ENCODE measurements around the gene C15orf39. TPM values are rescaled to one million over a fixed set of nuclear protein-coding genes. Genes with fewer than 3 reads are reported as not detected.
"Not testable (repeated sequence)": the region's sequence is repeated elsewhere in the genome, so short reads cannot be mapped to it uniquely, and the experiment has no call there.

Gene C15orf39
- total RNA-seq, 1 donor from 2014 or later = 2.1 TPM

- no peak for TF ChIP-seq CTCF (IDR thresholded peaks at IDR 0.05; ENCODE audit: insufficient read depth, low read length, severe bottlenecking)
- FAIRE-seq = no peak
- no peaks in the 10 kb centered on the region for H3K36me3 ChIP-seq (ENCODE audit: control insufficient read depth, insufficient read depth, low read length)
These were observed 38.5 kb upstream of the C15orf39 start for GRCh38 chr15:75163150-75163564.

DNA sequence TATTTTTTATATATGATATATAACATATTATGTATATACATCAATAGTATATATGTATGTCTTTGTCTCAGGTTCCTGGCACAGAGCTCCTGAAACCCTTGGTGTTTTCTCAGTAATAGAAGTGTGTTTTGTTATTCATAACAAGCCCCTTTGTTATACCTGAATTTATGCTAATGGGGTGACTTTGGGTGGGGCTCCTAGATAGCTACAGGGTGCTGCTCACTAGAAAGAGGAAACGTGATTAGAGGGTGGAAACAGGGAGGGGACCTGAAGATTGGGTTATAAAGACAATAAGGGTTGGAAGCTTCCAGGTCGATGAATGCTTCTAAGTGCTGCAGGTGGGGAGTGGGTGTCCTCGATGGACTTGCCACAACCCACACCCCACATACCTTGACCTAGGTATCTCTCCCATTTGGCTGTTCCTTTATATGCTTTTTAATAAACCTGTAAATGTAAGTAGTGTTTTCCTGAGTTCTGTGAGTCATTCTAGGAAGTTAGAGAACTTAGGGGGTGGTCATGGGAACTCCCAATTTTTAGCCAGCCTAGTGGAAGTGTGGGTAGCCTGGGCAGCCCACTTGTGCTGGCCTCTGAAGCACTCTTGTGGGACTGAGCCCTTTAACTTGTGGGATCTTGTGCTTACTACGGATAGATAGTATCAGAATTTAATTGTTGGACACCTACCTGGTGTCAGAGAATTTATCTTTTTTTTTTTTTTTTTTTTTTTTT lies 36.9 kb upstream of the C15orf39 start:
- H3K36me3 ChIP-seq (ENCODE audit: control insufficient read depth, insufficient read depth, low read length) = no peaks in the 10 kb centered on the region
- no peak for FAIRE-seq
- no peak for DNase-seq (ENCODE audit: low read depth)
- H3K27me3 ChIP-seq (ENCODE audit: control insufficient read depth, insufficient read depth, low read length) = no peaks in the 10 kb centered on the region
- TF ChIP-seq CTCF (IDR thresholded peaks at IDR 0.05; ENCODE audit: insufficient read depth, low read length, severe bottlenecking) = no peak
- H3K4me3 ChIP-seq (ENCODE audit: low read depth, low read length) = no peak overlapping the region

More at GRCh38 chr15:75163150-75163564, 38.5 kb upstream of the C15orf39 start:
- no peaks in the 10 kb centered on the region for H3K27me3 ChIP-seq (ENCODE audit: control insufficient read depth, insufficient read depth, low read length)
- H3K4me3 ChIP-seq (ENCODE audit: low read depth, low read length) = no peak overlapping the region
- no peak for DNase-seq (ENCODE audit: low read depth)

GRCh38 chr15:75166489-75167063 lies 35.1 kb upstream of the C15orf39 start:
- FAIRE-seq; DNase-seq (ENCODE audit: low read depth); H3K4me3 ChIP-seq (ENCODE audit: low read depth, low read length); H3K27me3 ChIP-seq (ENCODE audit: control insufficient read depth, insufficient read depth, low read length); H3K36me3 ChIP-seq (ENCODE audit: control insufficient read depth, insufficient read depth, low read length): not testable (repeated sequence)

DNA sequence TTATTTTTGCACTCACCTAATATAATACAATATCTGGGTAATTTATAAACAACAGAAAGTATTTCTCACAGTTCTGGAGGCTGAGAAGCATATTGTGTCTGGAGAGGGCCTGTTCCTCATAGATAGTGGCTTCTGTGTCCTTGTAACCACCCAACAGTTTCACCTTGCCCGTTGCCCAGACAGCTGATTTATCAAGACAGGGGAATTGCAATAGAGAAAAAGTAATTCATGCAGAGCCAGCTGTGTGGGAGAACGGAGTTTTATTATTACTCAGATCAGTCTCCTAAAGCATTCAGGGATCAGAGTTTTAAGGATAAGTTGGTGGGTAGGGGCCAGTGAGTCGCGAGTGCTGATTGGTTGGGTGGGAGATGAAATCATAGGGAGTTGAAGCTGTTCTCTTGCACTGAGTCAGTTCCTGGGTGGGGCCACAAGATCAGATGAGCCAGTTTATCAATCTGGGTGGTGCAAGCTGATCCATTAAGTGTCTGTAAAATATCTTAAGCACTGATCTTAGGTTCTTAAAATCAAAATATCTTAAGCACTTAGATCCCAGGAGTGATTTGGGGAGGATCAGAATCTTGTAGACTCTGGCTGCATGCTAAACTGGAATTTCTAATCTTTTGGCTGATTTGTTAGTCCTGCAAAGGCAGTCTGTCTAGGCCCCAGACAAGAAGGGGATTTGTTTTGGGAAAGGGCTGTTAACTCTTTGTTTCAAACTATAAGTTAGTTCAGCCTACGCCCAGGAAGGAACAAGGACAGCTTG lies 33.9 kb upstream of the C15orf39 start:
- DNase-seq (ENCODE audit: low read depth) = peak; percentile 86
- FAIRE-seq = no peak
- no peak overlapping the region for H3K4me3 ChIP-seq (ENCODE audit: low read depth, low read length)
- H3K27me3 ChIP-seq (ENCODE audit: control insufficient read depth, insufficient read depth, low read length) = no peaks in the 10 kb centered on the region
- no peak for TF ChIP-seq CTCF (IDR thresholded peaks at IDR 0.05; ENCODE audit: insufficient read depth, low read length, severe bottlenecking)
- H3K36me3 ChIP-seq (ENCODE audit: control insufficient read depth, insufficient read depth, low read length) = no peaks in the 10 kb centered on the region

GRCh38 chr15:75168374-75168773 lies 33.3 kb upstream of the C15orf39 start:
- FAIRE-seq = no peak
- no peak for TF ChIP-seq CTCF (IDR thresholded peaks at IDR 0.05; ENCODE audit: insufficient read depth, low read length, severe bottlenecking)
- no peaks in the 10 kb centered on the region for H3K27me3 ChIP-seq (ENCODE audit: control insufficient read depth, insufficient read depth, low read length)
- no peaks in the 10 kb centered on the region for H3K36me3 ChIP-seq (ENCODE audit: control insufficient read depth, insufficient read depth, low read length)
- no peak overlapping the region for H3K4me3 ChIP-seq (ENCODE audit: low read depth, low read length)
- no peak for DNase-seq (ENCODE audit: low read depth)

GRCh38 chr15:75170203-75170602 lies 31.5 kb upstream of the C15orf39 start:
- Histone ChIP-seq H3K36me3 (ENCODE audit: control insufficient read depth, insufficient read depth, low read length) (no peaks in the 10 kb centered on the region), H3K27me3 (ENCODE audit: control insufficient read depth, insufficient read depth, low read length) (no peaks in the 10 kb centered on the region), H3K4me3 (ENCODE audit: low read depth, low read length) (no peak overlapping the region)
- no peak for FAIRE-seq
- no peak for DNase-seq (ENCODE audit: low read depth)
- no peak for TF ChIP-seq CTCF (IDR thresholded peaks at IDR 0.05; ENCODE audit: insufficient read depth, low read length, severe bottlenecking)

Measured in bronchial epithelial cell (primary cell).